Neural progenitor cell (in vitro differentiated cells): Measurements from ENCODE around the gene CD274. TPM values are rescaled to one million over a fixed set of nuclear protein-coding genes. Genes with fewer than 3 reads are reported as not detected.

ENCODE experiments used
- DNase-seq: peaks from one replicate; pipeline ENCODE4 v3.0.0-alpha.2; 2016; ENCODE audit warnings: low spot score
- H2AFZ ChIP-seq: fragments of 200-600 bp; sonication (generic); replicated peaks from 2 replicates; pipeline ENCODE4 v1.6.1; 2016; ENCODE audit warnings: antibody characterized with exemption
- H3F3A ChIP-seq: fragments of 200-600 bp; sonication (generic); 2 replicates; pipeline ENCODE4 v1.6.1; 2016; ENCODE audit warnings: antibody characterized with exemption, low read depth
- H3K27ac ChIP-seq: fragments of 200-600 bp; sonication (generic); 2 replicates; pipeline ENCODE4 v1.5.1; 2016; ENCODE audit warnings: mild to moderate bottlenecking
- H3K27me3 ChIP-seq: fragments of 200-600 bp; sonication (generic); 2 replicates; pipeline ENCODE4 v1.6.1; 2016; ENCODE audit warnings: mild to moderate bottlenecking, moderate library complexity
- H3K36me3 ChIP-seq: fragments of 200-600 bp; sonication (generic); 2 replicates; pipeline ENCODE4 v1.5.1; 2016
- H3K4me1 ChIP-seq: fragments of 200-600 bp; sonication (generic); 2 replicates; pipeline ENCODE4 v1.6.1; 2016; ENCODE audit warnings: mixed run types
- H3K4me2 ChIP-seq: fragments of 200-600 bp; sonication (generic); 2 replicates; pipeline ENCODE4 v1.6.1; 2016
- H3K4me3 ChIP-seq: fragments of 200-600 bp; sonication (generic); 2 replicates; pipeline ENCODE4 v1.5.1; 2016
- H3K79me2 ChIP-seq: fragments of 200-600 bp; sonication (generic); 2 replicates; pipeline ENCODE4 v1.6.1; 2016; ENCODE audit warnings: low read depth
- H3K9ac ChIP-seq: fragments of 200-600 bp; sonication (generic); 2 replicates; pipeline ENCODE4 v1.6.1; 2016
- H3K9me3 ChIP-seq: fragments of 200-600 bp; sonication (generic); 2 replicates; pipeline ENCODE4 v1.5.1; 2016; ENCODE audit warnings: low read depth
- H4K20me1 ChIP-seq: fragments of 200-600 bp; sonication (generic); 2 replicates; pipeline ENCODE4 v1.6.1; 2016; ENCODE audit warnings: low read depth
- H3K27ac Mint-ChIP-seq: 3 replicates; pipeline ENCODE4 v1.8.0; 2021; ENCODE audit warnings: mixed read lengths
- H3K27me3 Mint-ChIP-seq: 2 replicates; pipeline ENCODE4 v1.8.0; 2022; ENCODE audit warnings: low read depth, mild to moderate bottlenecking, inconsistent platforms, moderate library complexity, mixed read lengths; ENCODE audit not compliant: insufficient read depth
- H3K36me3 Mint-ChIP-seq: 3 replicates; pipeline ENCODE4 v1.8.0; 2021; ENCODE audit warnings: mixed read lengths
- H3K4me1 Mint-ChIP-seq: 3 replicates; pipeline ENCODE4 v1.8.0; 2021; ENCODE audit warnings: mixed read lengths
- H3K4me3 Mint-ChIP-seq: 3 replicates; pipeline ENCODE4 v1.8.0; 2021; ENCODE audit warnings: mild to moderate bottlenecking, moderate library complexity, mixed read lengths
- H3K9me3 Mint-ChIP-seq: 3 replicates; pipeline ENCODE4 v1.8.0; 2020; ENCODE audit warnings: mixed read lengths
- CTCF ChIP-seq: fragments of 200-600 bp; sonication (generic); IDR thresholded peaks from 2 replicates; pipeline ENCODE4 v1.5.1; 2017; ENCODE audit warnings: antibody characterized with exemption, mild to moderate bottlenecking
- EZH2 ChIP-seq: fragments of 200-600 bp; sonication (generic); IDR thresholded peaks from 2 replicates; pipeline ENCODE4 v1.6.1; 2017; ENCODE audit warnings: antibody characterized with exemption, mild to moderate bottlenecking, moderate library complexity
- EZH2phosphoT487 ChIP-seq: fragments of 200-600 bp; sonication (generic); IDR thresholded peaks from 2 replicates; pipeline ENCODE4 v1.6.1; 2017; ENCODE audit warnings: antibody characterized with exemption
- total RNA-seq: library from RNA; depleted of rRNA; stranded (reverse); fragments of >200 nt; gene quantifications from 2 replicates; pipeline ENCODE4 v1.2.3, GENCODE V29; 2015; ENCODE audit warnings: low replicate concordance

The CD274 gene
- total RNA-seq, 1 donor from 2014 or later, result not detected

- TF ChIP-seq CTCF (no peak), EZH2phosphoT487 (no peak), EZH2 (no peak)
Observed at GRCh38 chr9:5518937-5519319, 68.6 kb downstream of the CD274 start.

More at GRCh38 chr9:5518937-5519319, 68.6 kb downstream of the CD274 start:
- Mint-ChIP-seq H3K4me3 (no peak overlapping the region), H3K36me3 (no peaks in the 10 kb centered on the region), H3K4me1 (no peaks in the 10 kb centered on the region), H3K9me3 (no peaks in the 10 kb centered on the region), H3K27me3 (no peaks in the 10 kb centered on the region), H3K27ac (no peak overlapping the region)
- Histone ChIP-seq H3K4me3 (no peak overlapping the region), H3K9ac (no peak overlapping the region), H3K79me2 (no peaks in the 10 kb centered on the region), H2AFZ (no peak overlapping the region), H3K36me3 (no peaks in the 10 kb centered on the region), H4K20me1 (no peaks in the 10 kb centered on the region), H3K27ac (no peak overlapping the region), H3F3A (no peaks in the 10 kb centered on the region), H3K27me3 (no peaks in the 10 kb centered on the region), H3K9me3 (no peaks in the 10 kb centered on the region), H3K4me2 (no peak overlapping the region), H3K4me1 (peaks cover 5% of the 10 kb centered on the region)
- DNase-seq, result no peak

Other genes starting within 250 kb of the CD274 start
- gene INSL4, start 219.1 kb upstream of the CD274 start, total RNA-seq, result not detected in 2 replicates
- gene RLN2, start 145.8 kb upstream of the CD274 start, total RNA-seq, result 5.0 and 12.6 TPM in 2 replicates
- 1.5 and 2.2 TPM in 2 replicates for gene RLN1, start 110.7 kb upstream of the CD274 start, total RNA-seq
- gene PLGRKT, start 12.6 kb upstream of the CD274 start, total RNA-seq, result 37.7 and 38.4 TPM in 2 replicates
- gene PDCD1LG2, start 60.0 kb downstream of the CD274 start, total RNA-seq, result not detected in 2 replicates
- 27.4 and 31.9 TPM in 2 replicates for gene RIC1, start 178.6 kb downstream of the CD274 start, total RNA-seq